HEK293 (cell line): ENCODE data around the gene SEPTIN2.
A peak's percentile ranks its signal among the peaks of the same experiment; 100 is the strongest.

Experiments used
- CTCF ChIA-PET: fragments of 350-600 bp; formaldehyde crosslinking; extraction: SDS; loops from one replicate; lab custom pipeline; 2021; ENCODE audit warnings: antibody characterized with exemption; lab: Yijun Ruan, JAX
- POLR2A ChIA-PET: fragments of 300-600 bp; formaldehyde crosslinking; extraction: SDS; loops from one replicate; lab custom pipeline; 2020; ENCODE audit warnings: antibody characterized with exemption, inconsistent platforms; lab: Yijun Ruan, JAX
- H3K27ac ChIP-seq: fragments of 200-500 bp; sonication (Bioruptor generic); 2 replicates; pipeline ENCODE4 v1.5.1; 2014; ENCODE audit warnings: low read depth, low read length, control low read depth, inconsistent platforms; ENCODE audit errors: extremely low read depth
- H3K36me3 ChIP-seq, 2 experiments: fragments of 200-500 bp in 1 of 2; sonication (Bioruptor generic) in 1 of 2; 1 replicate in 1 of 2; 2 replicates in 1 of 2; pipeline ENCODE4 v1.5.1; 2014 to 2017; ENCODE audit warnings: inconsistent platforms in 2 of 2, low read length in 2 of 2; ENCODE audit not compliant: control insufficient read depth in 2 of 2, insufficient read depth in 1 of 2
- H3K4me1 ChIP-seq: fragments of 200-500 bp; sonication (Bioruptor generic); 2 replicates; pipeline ENCODE4 v1.5.1; 2014; ENCODE audit warnings: mild to moderate bottlenecking, low read length, inconsistent platforms; ENCODE audit not compliant: control insufficient read depth, insufficient read depth
- H3K4me3 ChIP-seq: 2 replicates; pipeline ENCODE4 v1.5.1; 2011; ENCODE audit warnings: low read depth, mild to moderate bottlenecking, control low read depth, low read length, moderate library complexity
- H3K9me3 ChIP-seq: fragments of 200-500 bp; sonication (Bioruptor generic); 2 replicates; pipeline ENCODE4 v1.5.1; 2014; ENCODE audit warnings: low read depth, low read length, inconsistent platforms; ENCODE audit not compliant: control insufficient read depth, insufficient read depth
- BCL11B ChIP-seq: fragments of 450-650 bp; formaldehyde crosslinking; IDR thresholded peaks from 2 replicates; pipeline ENCODE4 v1.5.1; 2016; ENCODE audit warnings: low read depth, missing biosample characterization, missing genetic modification characterization
- PRDM1 ChIP-seq: fragments of 450-650 bp; formaldehyde crosslinking; IDR thresholded peaks from 2 replicates; pipeline ENCODE4; 2016; ENCODE audit warnings: missing biosample characterization, missing genetic modification characterization
- PRDM10 ChIP-seq: fragments of 450-650 bp; formaldehyde crosslinking; IDR thresholded peaks from 2 replicates; pipeline ENCODE4 v1.5.1; 2016; ENCODE audit warnings: missing biosample characterization, missing genetic modification characterization
- PRDM4 ChIP-seq: fragments of 450-650 bp; formaldehyde crosslinking; IDR thresholded peaks from 2 replicates; pipeline ENCODE4 v1.5.1; 2017; ENCODE audit warnings: missing biosample characterization, missing genetic modification characterization
- SCRT2 ChIP-seq: fragments of 450-650 bp; formaldehyde crosslinking; IDR thresholded peaks from 2 replicates; pipeline ENCODE4 v1.5.1; 2016; ENCODE audit warnings: missing biosample characterization, missing genetic modification characterization
- SP7 ChIP-seq: fragments of 450-650 bp; formaldehyde crosslinking; IDR thresholded peaks from 2 replicates; pipeline ENCODE4 v1.5.1; 2016; ENCODE audit warnings: missing biosample characterization, missing genetic modification characterization
- WT1 ChIP-seq: fragments of 450-650 bp; formaldehyde crosslinking; IDR thresholded peaks from 2 replicates; pipeline ENCODE4 v1.5.1; 2016; ENCODE audit warnings: missing biosample characterization, missing genetic modification characterization
- ZBTB17 ChIP-seq: fragments of 450-650 bp; formaldehyde crosslinking; IDR thresholded peaks from 2 replicates; pipeline ENCODE4 v1.5.1; 2016; ENCODE audit warnings: missing biosample characterization, missing genetic modification characterization
- ZFHX2 ChIP-seq: fragments of 450-650 bp; formaldehyde crosslinking; conservative IDR thresholded peaks from 2 replicates; pipeline ENCODE4 v1.5.1; 2016; ENCODE audit warnings: missing biosample characterization, missing genetic modification characterization
- ZNF37A ChIP-seq: fragments of 450-650 bp; IDR thresholded peaks from 2 replicates; pipeline ENCODE4 v1.5.1; 2018; ENCODE audit warnings: missing biosample characterization, missing genetic modification characterization
- ZNF529 ChIP-seq: fragments of 450-650 bp; formaldehyde crosslinking; IDR thresholded peaks from 2 replicates; pipeline ENCODE4 v1.5.1; 2017; ENCODE audit warnings: missing genetic modification characterization, missing biosample characterization; ENCODE audit not compliant: insufficient replicate concordance
- ZNF558 ChIP-seq: fragments of 450-650 bp; formaldehyde crosslinking; IDR thresholded peaks from 2 replicates; pipeline ENCODE4 v1.5.1; 2016; ENCODE audit warnings: missing biosample characterization, missing genetic modification characterization
- ZNF629 ChIP-seq: fragments of 450-650 bp; formaldehyde crosslinking; IDR thresholded peaks from 2 replicates; pipeline ENCODE4 v1.5.1; 2017; ENCODE audit warnings: missing biosample characterization, missing genetic modification characterization
- ZNF658 ChIP-seq: fragments of 450-650 bp; formaldehyde crosslinking; IDR thresholded peaks from 2 replicates; pipeline ENCODE4; 2016; ENCODE audit warnings: missing biosample characterization, missing genetic modification characterization
- ZSCAN30 ChIP-seq: fragments of 450-650 bp; IDR thresholded peaks from 2 replicates; pipeline ENCODE4 v1.5.1; 2018; ENCODE audit warnings: missing biosample characterization, mild to moderate bottlenecking, missing genetic modification characterization, moderate library complexity
- ZSCAN5A ChIP-seq: fragments of 450-650 bp; formaldehyde crosslinking; IDR thresholded peaks from 2 replicates; pipeline ENCODE4 v1.5.1; 2016; ENCODE audit warnings: missing biosample characterization, missing genetic modification characterization

Gene SEPTIN2

GRCh38 chr2:241268306-241268705 lies 47.4 kb upstream of the SEPTIN2 start (continued):
- TF ChIP-seq BCL11B (tag by site-specific recombination) (no peak), ZSCAN5A (no peak), ZSCAN30 (no peak), ZNF529 (tag by site-specific recombination) (no peak)
- TF ChIP-seq, all 188 proteins: peak for 0

GRCh38 chr2:241268716-241269445 lies 46.8 kb upstream of the SEPTIN2 start:
- Histone ChIP-seq H3K4me1 (peaks cover 6% of the 10 kb centered on the region), H3K36me3 (peaks cover 23 to 63% of the 10 kb centered on the region in 2 experiments), H3K27ac (no peak overlapping the region), H3K9me3 (no peaks in the 10 kb centered on the region), H3K4me3 (no peak overlapping the region)
- TF ChIP-seq PRDM10: peak; percentile 42; the same call in 1 of the 2 replicates
- peak; percentile 43; the same call in 1 of the 2 replicates for TF ChIP-seq WT1 (tag by site-specific recombination)
- 0 out of 2 replicates have a peak, but pooled peaks have one; percentile 19 for TF ChIP-seq ZNF629 (tag by site-specific recombination)
- TF ChIP-seq PRDM4: peak; percentile 71
- no peak for TF ChIP-seq ZBTB17 (tag by site-specific recombination)
- TF ChIP-seq ZFHX2: no peak
- TF ChIP-seq ZNF558: peak; percentile 48; the same call in 1 of the 2 replicates
- 0 out of 2 replicates have a peak, but pooled peaks have one; percentile 37 for TF ChIP-seq PRDM1
- TF ChIP-seq ZNF37A: no peak
- peak; percentile 37; the same call in 1 of the 2 replicates for TF ChIP-seq SP7 (tag by site-specific recombination)
- CTCF ChIA-PET: no interaction called here
- POLR2A ChIA-PET: interaction anchor here (2.4 kb wide), 1 partner anchor 46 kb away, joined by 11 read pairs; the partner anchor contains the start of genes HDLBP and SEPTIN2

- H3K36me3 ChIP-seq: peaks cover 15 to 53% of the 10 kb centered on the region in 2 experiments
- peaks cover 6% of the 10 kb centered on the region for H3K4me1 ChIP-seq
- no peaks in the 10 kb centered on the region for H3K9me3 ChIP-seq
- no peak overlapping the region for H3K4me3 ChIP-seq
- TF ChIP-seq SCRT2 (0 out of 2 replicates have a peak, but pooled peaks have one; percentile 24), ZNF658 (tag by site-specific recombination) (no peak)
- CTCF ChIA-PET: interaction anchor here (0.6 kb wide), 1 partner anchor 104 kb away, joined by 3 read pairs; no protein-coding TSS in a partner anchor
- POLR2A ChIA-PET: no interaction called here
- no peak overlapping the region for H3K27ac ChIP-seq
These were observed 45.8 kb upstream of the SEPTIN2 start for GRCh38 chr2:241269707-241270520.
